AG08396 (cell line): ENCODE results near the gene HAAO.

ENCODE experiments used
- DNase-seq: peaks from one replicate; pipeline ENCODE4 v3.0.0; 2012; ENCODE audit warnings: low spot score, mixed read lengths

Gene HAAO

GRCh38 chr2:42768706-42769256 lies 23.6 kb downstream of the HAAO start:
- DNase-seq: no peak

- no peak for DNase-seq
These were observed 24.3 kb downstream of the HAAO start for GRCh38 chr2:42767899-42768705.

GRCh38 chr2:42767080-42767898 lies 25.1 kb downstream of the HAAO start:
- DNase-seq: no peak

- DNase-seq: no peak
These were observed 26.7 kb downstream of the HAAO start for GRCh38 chr2:42765686-42766085.

GRCh38 chr2:42764901-42765300 lies 27.5 kb downstream of the HAAO start:
- DNase-seq: no peak

- no peak for DNase-seq
These were observed 28.3 kb downstream of the HAAO start, which contains the start of gene OXER1 for GRCh38 chr2:42764096-42764495. TSS of gene OXER1 (minus strand) at chr2:42764135. CDS start at chr2:42764062, 73 bp downstream.

GRCh38 chr2:42762823-42763804 lies 29.3 kb downstream of the HAAO start:
- DNase-seq: no peak

GRCh38 chr2:42762155-42762554 lies 30.2 kb downstream of the HAAO start:
- DNase-seq: no peak

GRCh38 chr2:42761554-42761953 lies 30.8 kb downstream of the HAAO start:
- DNase-seq: no peak

- no peak for DNase-seq
These were observed 33.6 kb downstream of the HAAO start for GRCh38 chr2:42758751-42759150.

GRCh38 chr2:42757981-42758740 lies 34.2 kb downstream of the HAAO start:
- no peak for DNase-seq

GRCh38 chr2:42756966-42757513 lies 35.3 kb downstream of the HAAO start:
- DNase-seq: no peak

- no peak for DNase-seq
These were observed 36.1 kb downstream of the HAAO start for GRCh38 chr2:42756150-42756775.

- DNase-seq: no peak
These were observed 37.0 kb downstream of the HAAO start for GRCh38 chr2:42755191-42755880.

- no peak for DNase-seq
These were observed 37.6 kb downstream of the HAAO start for GRCh38 chr2:42754776-42755140.

- DNase-seq: no peak
These were observed 38.2 kb downstream of the HAAO start for GRCh38 chr2:42754021-42754775.

GRCh38 chr2:42752816-42753813 lies 39.3 kb downstream of the HAAO start:
- no peak for DNase-seq

GRCh38 chr2:42752314-42752713 lies 40.1 kb downstream of the HAAO start:
- DNase-seq: no peak
